Measurements from ENCODE around the gene C3. TPM values are rescaled to one million over a fixed set of nuclear protein-coding genes. Genes with fewer than 3 reads are reported as not detected.
"Not testable (repeated sequence)": the region's sequence is repeated elsewhere in the genome, so short reads cannot be mapped to it uniquely, and the experiment has no call there.

Gene C3
- polyA plus RNA-seq, 3 donors = 17.1 to 26.9 (median 20.8) TPM

GRCh38 chr19:6751189-6751588 is 30.7 kb upstream of the C3 start:
- DNase-seq (ENCODE audit: extremely low read depth in 1 of 11, low read depth in 9 of 11, low spot score in 4 of 11) = no peak

- DNase-seq (ENCODE audit: extremely low read depth in 1 of 11, low read depth in 9 of 11, low spot score in 4 of 11) = no peak
Measured at GRCh38 chr19:6750062-6750461, 29.6 kb upstream of the C3 start.

GRCh38 chr19:6748543-6748942 is 28.1 kb upstream of the C3 start:
- DNase-seq (ENCODE audit: extremely low read depth in 1 of 11, low read depth in 9 of 11, low spot score in 4 of 11) = not testable (repeated sequence)

GRCh38 chr19:6745965-6746364 is 25.5 kb upstream of the C3 start:
- no peak for DNase-seq (ENCODE audit: extremely low read depth in 1 of 11, low read depth in 9 of 11, low spot score in 4 of 11)

- peak in 3 of 11 donors; percentile 79 to 86 (median 82) for DNase-seq (ENCODE audit: extremely low read depth in 1 of 11, low read depth in 9 of 11, low spot score in 4 of 11)
Measured at GRCh38 chr19:6744381-6745301, 24.2 kb upstream of the C3 start.

GRCh38 chr19:6743714-6744380 is 23.4 kb upstream of the C3 start:
- DNase-seq (ENCODE audit: extremely low read depth in 1 of 11, low read depth in 9 of 11, low spot score in 4 of 11) = no peak

GRCh38 chr19:6743066-6743465 is 22.6 kb upstream of the C3 start:
- DNase-seq (ENCODE audit: extremely low read depth in 1 of 11, low read depth in 9 of 11, low spot score in 4 of 11) = no peak

- peak in 1 of 11 donors; percentile 45 for DNase-seq (ENCODE audit: extremely low read depth in 1 of 11, low read depth in 9 of 11, low spot score in 4 of 11)
Measured at GRCh38 chr19:6740589-6741343, 20.3 kb upstream of the C3 start.

- no peak for DNase-seq (ENCODE audit: extremely low read depth in 1 of 11, low read depth in 9 of 11, low spot score in 4 of 11)
Measured at GRCh38 chr19:6739883-6740588, 19.6 kb upstream of the C3 start.

GRCh38 chr19:6739390-6739882 is 19.0 kb upstream of the C3 start, which contains the start of gene TRIP10:
TSS of gene TRIP10 (plus strand) at chr19:6739680. CDS start at chr19:6739762, 82 bp downstream.
- DNase-seq (ENCODE audit: extremely low read depth in 1 of 11, low read depth in 9 of 11, low spot score in 4 of 11) = peak in 5 of 11 donors; percentile 75 to 85 (median 77)

- DNase-seq (ENCODE audit: extremely low read depth in 1 of 11, low read depth in 9 of 11, low spot score in 4 of 11) = peak in 1 of 11 donors; percentile 31
Measured at GRCh38 chr19:6738787-6739389, 18.4 kb upstream of the C3 start.

GRCh38 chr19:6737873-6738786 is 17.7 kb upstream of the C3 start:
- DNase-seq (ENCODE audit: extremely low read depth in 1 of 11, low read depth in 9 of 11, low spot score in 4 of 11) = peak in 6 of 11 donors; percentile 48 to 74 (median 68)

- peak; percentile 98 to 100 (median 100) for DNase-seq (ENCODE audit: extremely low read depth in 1 of 11, low read depth in 9 of 11, low spot score in 4 of 11)
Measured at GRCh38 chr19:6737284-6737872, 16.9 kb upstream of the C3 start, which contains the start of gene GPR108. TSS of gene GPR108 (minus strand) at chr19:6737580. CDS start at chr19:6737576, 4 bp downstream.

GRCh38 chr19:6736917-6737283 is 16.4 kb upstream of the C3 start:
- DNase-seq (ENCODE audit: extremely low read depth in 1 of 11, low read depth in 9 of 11, low spot score in 4 of 11) = peak in 1 of 11 donors; percentile 74

GRCh38 chr19:6736169-6736916 is 15.9 kb upstream of the C3 start:
- DNase-seq (ENCODE audit: extremely low read depth in 1 of 11, low read depth in 9 of 11, low spot score in 4 of 11) = peak in 7 of 11 donors; percentile 39 to 86 (median 72)
